Upper lobe of left lung (tissue), 6 donors: ENCODE data around the gene HSPB6. TPM values are rescaled to one million over a fixed set of nuclear protein-coding genes. Genes with fewer than 3 reads are reported as not detected.
A peak's percentile ranks its signal among the peaks of the same experiment; 100 is the strongest.

Source experiments
- ATAC-seq, 2 donors: fragments of 200-7000 bp; cut with Tn5 transposase; one replicate each; pipeline ENCODE4 v1.9.1; 2022; ENCODE audit warnings: mild to moderate bottlenecking in 2 of 2, moderate library complexity in 2 of 2; ENCODE audit not compliant: low FRiP score in 2 of 2
- DNase-seq, 2 donors: peaks; one replicate each; pipeline ENCODE4 v3.0.0-alpha.2; 2019 to 2020
- H3K27ac ChIP-seq, 4 donors: fragments of 200-600 bp; sonication (generic); one replicate each; pipeline ENCODE4 v1.5.1; 2016 to 2019
- H3K27me3 ChIP-seq, 4 donors: fragments of 200-600 bp; sonication (generic); one replicate each; pipeline ENCODE4 v1.5.1; 2017 to 2019
- H3K36me3 ChIP-seq, 4 donors: fragments of 200-600 bp; sonication (generic); one replicate each; pipeline ENCODE4 v1.5.1; 2016 to 2019
- H3K4me1 ChIP-seq, 4 donors: fragments of 200-600 bp; sonication (generic); one replicate each; pipeline ENCODE4 v1.5.1; 2018 to 2019
- H3K4me3 ChIP-seq, 4 donors: fragments of 200-600 bp; sonication (generic); one replicate each; pipeline ENCODE4 v1.5.1; 2017 to 2019; ENCODE audit warnings: mild to moderate bottlenecking in 2 of 4, moderate library complexity in 1 of 4
- H3K9me3 ChIP-seq, 4 donors: fragments of 200-600 bp; sonication (generic); one replicate each; pipeline ENCODE4 v1.5.1; 2018 to 2019
- EP300 ChIP-seq, 4 donors: sonication (generic); formaldehyde crosslinking; IDR thresholded peaks; one replicate each; pipeline ENCODE4 v1.5.1; 2017; ENCODE audit warnings: antibody characterized with exemption in 4 of 4, control low read depth in 2 of 4
- POLR2A ChIP-seq, 4 donors: fragments of 450-650 bp; IDR thresholded peaks; one replicate each; pipeline ENCODE4 v1.5.1; 2016 to 2017; ENCODE audit warnings: antibody characterized with exemption in 4 of 4, mild to moderate bottlenecking in 2 of 4
- POLR2AphosphoS5 ChIP-seq, 2 donors: sonication (generic); formaldehyde crosslinking; IDR thresholded peaks; one replicate each; pipeline ENCODE4 v1.5.1; 2017; ENCODE audit warnings: antibody characterized with exemption in 2 of 2
- WGBS, 2 donors: methylation state at CpG; one replicate each; pipeline ENCODE4 v1.1.5; 2017 to 2018; 5-methylcytosine and 5-hydroxymethylcytosine counted together
- total RNA-seq, 6 donors: library from RNA; depleted of rRNA in 4 of 6; stranded (reverse); fragments of >200 nt in 4 of 6; gene quantifications; one replicate each; pipeline versions ENCODE4 v1.1.0 to v1.2.1, GENCODE V29; 2016 to 2021
- TF ChIP-seq, protein P1 (sequence below), 6 experiments: fragments of 450-650 bp in 4 of 6; fragments of 200-600 bp in 2 of 6; sonication (generic) in 2 of 6; IDR thresholded peaks; one replicate each; pipeline ENCODE4 v1.5.1; 2016 to 2019; ENCODE audit warnings: antibody characterized with exemption in 6 of 6
- donor health status: DM: no; HTN: no; CAD: no; lungs with moderate emphysema.
- donor health status: DM: no; HTN: yes; CAD: no; lungs with severe emphysema.

HSPB6 gene
- total RNA-seq, 6 donors from 2014 or later = 4.2 to 46.2 (median 18.4) TPM

- Histone ChIP-seq H3K27me3 (no peaks in the 10 kb centered on the region), H3K4me3 (no peak overlapping the region), H3K9me3 (no peaks in the 10 kb centered on the region), H3K27ac (no peak overlapping the region), H3K36me3 (peaks cover 0 to 26% (median 15%) of the 10 kb centered on the region in 4 donors), H3K4me1 (peaks cover 10 to 20% (median 14%) of the 10 kb centered on the region in 4 donors)
- WGBS, 2 donors = 67 to 80% methylated on average over 17 to 19 of the region's 19 CpGs
- TF ChIP-seq POLR2AphosphoS5 (IDR thresholded peaks at IDR 0.05) (no peak), EP300 (IDR thresholded peaks at IDR 0.05) (no peak), POLR2A (IDR thresholded peaks at IDR 0.05) (no peak)
- TF ChIP-seq, protein P1, sequence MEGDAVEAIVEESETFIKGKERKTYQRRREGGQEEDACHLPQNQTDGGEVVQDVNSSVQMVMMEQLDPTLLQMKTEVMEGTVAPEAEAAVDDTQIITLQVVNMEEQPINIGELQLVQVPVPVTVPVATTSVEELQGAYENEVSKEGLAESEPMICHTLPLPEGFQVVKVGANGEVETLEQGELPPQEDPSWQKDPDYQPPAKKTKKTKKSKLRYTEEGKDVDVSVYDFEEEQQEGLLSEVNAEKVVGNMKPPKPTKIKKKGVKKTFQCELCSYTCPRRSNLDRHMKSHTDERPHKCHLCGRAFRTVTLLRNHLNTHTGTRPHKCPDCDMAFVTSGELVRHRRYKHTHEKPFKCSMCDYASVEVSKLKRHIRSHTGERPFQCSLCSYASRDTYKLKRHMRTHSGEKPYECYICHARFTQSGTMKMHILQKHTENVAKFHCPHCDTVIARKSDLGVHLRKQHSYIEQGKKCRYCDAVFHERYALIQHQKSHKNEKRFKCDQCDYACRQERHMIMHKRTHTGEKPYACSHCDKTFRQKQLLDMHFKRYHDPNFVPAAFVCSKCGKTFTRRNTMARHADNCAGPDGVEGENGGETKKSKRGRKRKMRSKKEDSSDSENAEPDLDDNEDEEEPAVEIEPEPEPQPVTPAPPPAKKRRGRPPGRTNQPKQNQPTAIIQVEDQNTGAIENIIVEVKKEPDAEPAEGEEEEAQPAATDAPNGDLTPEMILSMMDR (IDR thresholded peaks at IDR 0.05) = no peak
- no peak for DNase-seq
- ATAC-seq = no peak
Measured at GRCh38 chr19:35777086-35777841, 20.4 kb upstream of the HSPB6 start.

DNA sequence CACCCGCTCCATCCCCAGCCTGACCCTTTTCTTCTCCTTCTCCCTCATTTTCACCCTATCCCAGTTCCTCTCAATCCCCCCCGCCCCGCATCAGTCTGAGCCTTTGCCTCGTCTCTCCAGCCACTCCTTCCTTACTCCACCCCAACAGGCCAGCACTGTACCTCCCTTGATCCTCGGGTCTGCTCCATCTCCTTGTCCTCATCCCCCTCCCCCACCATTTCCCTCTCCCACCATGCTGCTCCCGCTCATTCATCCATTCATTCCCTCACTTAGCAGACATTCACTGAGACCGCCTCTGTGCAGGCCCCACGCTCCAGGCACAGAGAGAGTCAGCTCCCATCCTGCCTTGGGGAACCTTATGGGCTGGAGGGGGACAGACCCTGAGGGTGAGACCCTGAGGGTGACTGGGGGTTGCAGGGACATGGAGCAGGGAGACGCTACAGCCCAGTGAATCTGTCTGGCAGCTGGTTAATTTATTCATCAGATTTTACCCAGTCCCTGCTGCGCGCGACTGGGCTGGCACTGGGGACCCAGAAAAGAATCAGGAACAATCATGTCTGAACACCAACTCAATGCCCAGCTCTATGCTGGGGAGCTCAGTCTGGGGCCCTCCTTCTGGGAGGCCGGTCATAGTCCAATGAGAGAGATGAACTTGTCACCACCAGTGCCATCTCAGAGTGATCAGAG lies 19.4 kb upstream of the HSPB6 start:
- peak overlapping the region in 2 of 4 donors; percentile 55 to 78 for H3K27ac ChIP-seq
- H3K9me3 ChIP-seq = no peaks in the 10 kb centered on the region
- peaks cover 10 to 20% (median 14%) of the 10 kb centered on the region in 4 donors for H3K4me1 ChIP-seq
- peak overlapping the region in 3 of 4 donors; percentile 95 to 98 (median 95) for H3K4me3 ChIP-seq
- peaks cover 0 to 21% (median 12%) of the 10 kb centered on the region in 4 donors for H3K36me3 ChIP-seq
- no peak for TF ChIP-seq POLR2AphosphoS5 (IDR thresholded peaks at IDR 0.05)
- TF ChIP-seq POLR2A (IDR thresholded peaks at IDR 0.05) = no peak
- TF ChIP-seq EP300 (IDR thresholded peaks at IDR 0.05) = no peak
- TF ChIP-seq, protein P1 (IDR thresholded peaks at IDR 0.05) = no peak
- DNase-seq = no peak
- ATAC-seq = no peak
- 62 to 69% methylated on average over 12 to 13 of the region's 13 CpGs for whole genome bisulfite sequencing, 2 donors
- no peaks in the 10 kb centered on the region for H3K27me3 ChIP-seq

DNA sequence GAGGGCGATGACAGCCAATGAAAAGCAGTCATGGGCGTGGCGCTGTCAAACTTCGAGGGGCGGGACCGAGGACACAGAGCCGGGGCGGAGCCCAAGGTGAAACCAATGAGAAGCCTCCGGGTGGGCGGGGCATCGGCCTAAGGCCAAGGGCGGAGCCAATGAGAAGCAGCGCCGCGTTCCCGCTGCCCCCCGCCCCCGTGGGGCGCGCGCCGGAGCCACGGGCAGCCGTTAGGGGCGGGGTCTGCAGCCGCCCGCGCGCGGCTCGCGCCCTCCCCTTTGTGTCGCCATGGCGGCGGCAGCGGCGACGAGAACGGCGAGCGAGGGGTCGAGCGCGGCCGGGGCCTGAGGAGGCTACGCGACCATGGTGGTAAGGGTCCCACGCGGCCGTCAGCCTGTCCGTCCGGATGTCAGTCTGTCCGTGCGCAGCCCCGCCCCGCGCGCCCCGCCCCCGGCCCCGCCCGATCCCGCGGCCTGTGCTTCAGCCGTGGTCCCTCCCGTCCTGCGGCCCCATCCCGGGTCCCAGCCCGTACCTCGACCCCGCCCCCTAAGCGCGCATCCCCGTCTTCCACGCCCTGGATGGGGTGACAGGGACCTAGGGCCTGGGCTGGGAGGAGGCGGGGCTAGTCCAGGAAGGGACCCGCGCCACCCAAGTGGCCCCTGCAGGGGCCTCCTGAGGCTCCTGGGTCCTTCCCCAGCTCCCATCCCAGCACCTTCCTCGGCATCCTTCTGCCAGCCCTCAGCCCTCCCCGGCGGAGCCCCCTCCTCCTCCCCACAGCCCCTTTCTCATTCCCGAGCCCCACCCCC lies 18.7 kb upstream of the HSPB6 start, which contains the start of gene ARHGAP33:
ARHGAP33 (plus strand) TSS at position 267 of the 804 bp plus-strand sequence; CDS start at position 362, 95 bp downstream.
- Histone ChIP-seq H3K4me3 (peak within 1 kb of the TSS; percentile 95 to 99 (median 96)), H3K27ac (peak within 1 kb of the TSS in 2 of 4 donors; percentile 55 to 78), H3K4me1 (peaks cover 10 to 20% (median 14%) of the 10 kb centered on the region in 4 donors), H3K9me3 (no peaks in the 10 kb centered on the region), H3K36me3 (peaks cover 0 to 13% (median 8%) of the 10 kb centered on the region in 4 donors), H3K27me3 (no peaks in the 10 kb centered on the region)
- ATAC-seq (peak; percentile 98 to 99), DNase-seq (peak; percentile 99)
- 1 to 2% methylated on average over 35 to 43 of the region's 82 CpGs for WGBS, 2 donors
- TF ChIP-seq EP300 (IDR thresholded peaks at IDR 0.05) (no peak), POLR2AphosphoS5 (IDR thresholded peaks at IDR 0.05) (no peak), POLR2A (IDR thresholded peaks at IDR 0.05) (no peak)
- TF ChIP-seq, protein P1 (IDR thresholded peaks at IDR 0.05) = no peak

DNA sequence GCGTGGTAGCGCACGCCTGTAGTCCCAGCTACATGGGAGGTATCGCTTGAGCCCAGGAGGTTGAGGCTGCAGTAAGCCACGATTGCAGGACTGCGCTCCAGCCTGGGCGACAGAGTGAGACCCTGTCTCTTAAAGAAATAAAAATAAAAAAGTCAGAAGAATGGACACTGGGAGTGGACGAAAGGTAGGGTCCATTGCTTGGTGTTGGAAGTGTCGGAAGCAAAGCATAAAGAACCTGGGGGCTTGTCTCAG lies 18.1 kb upstream of the HSPB6 start:
- DNase-seq (no peak), ATAC-seq (no peak)
- Histone ChIP-seq H3K4me1 (peaks cover 10 to 20% (median 14%) of the 10 kb centered on the region in 4 donors), H3K27ac (no peak overlapping the region), H3K36me3 (peaks cover 0 to 8% (median 3%) of the 10 kb centered on the region in 4 donors), H3K27me3 (no peaks in the 10 kb centered on the region), H3K9me3 (no peaks in the 10 kb centered on the region), H3K4me3 (peak overlapping the region; percentile 20 to 98 (median 95))
- 15 to 38% methylated on average over 9 of the region's 9 CpGs for WGBS, 2 donors
- no peak for TF ChIP-seq EP300 (IDR thresholded peaks at IDR 0.05)
- TF ChIP-seq POLR2A (IDR thresholded peaks at IDR 0.05) = no peak
- TF ChIP-seq POLR2AphosphoS5 (IDR thresholded peaks at IDR 0.05) = no peak
- TF ChIP-seq, protein P1 (IDR thresholded peaks at IDR 0.05) = no peak
